CD4-positive, CD25-positive, alpha-beta regulatory T cell (primary cell): ENCODE data around the gene ARHGAP31. TPM values are rescaled to one million over a fixed set of nuclear protein-coding genes. Genes with fewer than 3 reads are reported as not detected.
"Not testable (repeated sequence)": the region's sequence is repeated elsewhere in the genome, so short reads cannot be mapped to it uniquely, and the experiment has no call there.

ENCODE experiments used
- ATAC-seq, 2 donors: fragments of 150-1000 bp; cut with Tn5 transposase; one replicate each; pipeline ENCODE4 v1.10.0; 2021; ENCODE audit warnings: low read depth in 2 of 2, moderate number of reproducible peaks in 2 of 2, moderate library complexity in 1 of 2
- DNase-seq, 3 donors: peaks; one replicate each; pipeline versions ENCODE4 v3.0.0 to v3.0.0-alpha.2; 2012 to 2022; ENCODE audit warnings: mixed read lengths in 1 of 3
- H3K27ac ChIP-seq: one replicate; pipeline ENCODE4 v1.7.0; 2013; ENCODE audit warnings: mild to moderate bottlenecking, low read length; ENCODE audit not compliant: insufficient read depth, poor library complexity, severe bottlenecking
- H3K27me3 ChIP-seq: one replicate; pipeline ENCODE4 v1.7.0; 2013; ENCODE audit warnings: low read length; ENCODE audit not compliant: control insufficient read depth, insufficient read depth
- H3K36me3 ChIP-seq: one replicate; pipeline ENCODE4 v1.7.0; 2013; ENCODE audit warnings: mild to moderate bottlenecking, low read length, moderate library complexity; ENCODE audit not compliant: control insufficient read depth, insufficient read depth
- H3K4me1 ChIP-seq: 2 replicates; pipeline ENCODE4 v1.7.0; 2013; ENCODE audit warnings: mild to moderate bottlenecking, low read length; ENCODE audit not compliant: insufficient read depth, control insufficient read depth, poor library complexity, severe bottlenecking
- H3K4me3 ChIP-seq: one replicate; pipeline ENCODE4 v1.7.0; 2013; ENCODE audit warnings: low read depth, mild to moderate bottlenecking, low read length, moderate library complexity
- H3K9me3 ChIP-seq, 2 experiments: 1 replicate in 1 of 2; 2 replicates in 1 of 2; pipeline ENCODE4 v1.7.0; 2013; ENCODE audit warnings: low read length in 2 of 2, mild to moderate bottlenecking in 1 of 2, moderate library complexity in 1 of 2; ENCODE audit not compliant: control insufficient read depth in 2 of 2
- H3K27ac Mint-ChIP-seq, 3 donors: one replicate each; pipeline ENCODE4 v1.8.0; 2020 to 2022; ENCODE audit warnings: mild to moderate bottlenecking in 3 of 3, mixed read lengths in 3 of 3, moderate library complexity in 2 of 3
- H3K27me3 Mint-ChIP-seq: one replicate; pipeline ENCODE4 v1.8.0; 2022; ENCODE audit warnings: mild to moderate bottlenecking, mixed read lengths
- H3K36me3 Mint-ChIP-seq: one replicate; pipeline ENCODE4 v1.8.0; 2020; ENCODE audit warnings: mixed read lengths
- H3K4me1 Mint-ChIP-seq, 4 donors: one replicate each; pipeline ENCODE4 v1.8.0; 2020 to 2022; ENCODE audit warnings: mixed read lengths in 4 of 4, mild to moderate bottlenecking in 1 of 4
- H3K4me3 Mint-ChIP-seq, 4 donors: one replicate each; pipeline ENCODE4 v1.8.0; 2020 to 2022; ENCODE audit warnings: mild to moderate bottlenecking in 4 of 4, mixed read lengths in 4 of 4, moderate library complexity in 3 of 4
- H3K9me3 Mint-ChIP-seq, 7 donors: one replicate each; pipeline ENCODE4 v1.8.0; 2020 to 2022; ENCODE audit warnings: mixed read lengths in 7 of 7, mild to moderate bottlenecking in 3 of 7, moderate library complexity in 2 of 7
- polyA plus RNA-seq, 4 donors: library from polyadenylated mRNA; unstranded; fragments of 300-500 nt; fragmentation: Illumina TruSeq; gene quantifications; one replicate each; pipeline ENCODE4 v1.2.3, GENCODE V29; 2021
- total RNA-seq: library from RNA; stranded (reverse); gene quantifications from one replicate; pipeline ENCODE4 v1.2.3, GENCODE V29; 2022

The ARHGAP31 gene
- total and polyA plus RNA-seq, 5 donors from 2014 or later, result 2.6 to 13.6 (median 4.8) TPM

- no peak for DNase-seq
- Mint-ChIP-seq H3K27me3 (no peaks in the 10 kb centered on the region), H3K4me3 (no peak overlapping the region), H3K9me3 (peaks cover 0 to 1% (median 0%) of the 10 kb centered on the region in 7 donors), H3K27ac (no peak overlapping the region), H3K4me1 (peaks cover 0 to 3% (median 1%) of the 10 kb centered on the region in 4 donors), H3K36me3 (peaks cover 9% of the 10 kb centered on the region)
- Histone ChIP-seq H3K9me3 (no peaks in the 10 kb centered on the region), H3K27ac (no peak overlapping the region), H3K4me1 (no peaks in the 10 kb centered on the region), H3K27me3 (no peaks in the 10 kb centered on the region), H3K4me3 (no peak overlapping the region), H3K36me3 (no peaks in the 10 kb centered on the region)
- no peak for ATAC-seq
These were observed 36.7 kb downstream of the ARHGAP31 start for GRCh38 chr3:119330858-119331257.

- ATAC-seq (no peak), DNase-seq (no peak)
- no peak overlapping the region for H3K27ac Mint-ChIP-seq
- peaks cover 0 to 1% (median 0%) of the 10 kb centered on the region in 7 donors for H3K9me3 Mint-ChIP-seq
- no peaks in the 10 kb centered on the region for H3K27me3 ChIP-seq
- H3K9me3 ChIP-seq, result no peaks in the 10 kb centered on the region
- no peaks in the 10 kb centered on the region for H3K27me3 Mint-ChIP-seq
- H3K4me3 Mint-ChIP-seq, result no peak overlapping the region
- no peaks in the 10 kb centered on the region for H3K4me1 ChIP-seq
- peaks cover 0 to 3% (median 0%) of the 10 kb centered on the region in 4 donors for H3K4me1 Mint-ChIP-seq
- H3K27ac ChIP-seq, result no peak overlapping the region
- peaks cover 7% of the 10 kb centered on the region for H3K36me3 Mint-ChIP-seq
- H3K36me3 ChIP-seq, result no peaks in the 10 kb centered on the region
- no peak overlapping the region for H3K4me3 ChIP-seq
These were observed 37.5 kb downstream of the ARHGAP31 start for GRCh38 chr3:119331661-119332060.

DNA sequence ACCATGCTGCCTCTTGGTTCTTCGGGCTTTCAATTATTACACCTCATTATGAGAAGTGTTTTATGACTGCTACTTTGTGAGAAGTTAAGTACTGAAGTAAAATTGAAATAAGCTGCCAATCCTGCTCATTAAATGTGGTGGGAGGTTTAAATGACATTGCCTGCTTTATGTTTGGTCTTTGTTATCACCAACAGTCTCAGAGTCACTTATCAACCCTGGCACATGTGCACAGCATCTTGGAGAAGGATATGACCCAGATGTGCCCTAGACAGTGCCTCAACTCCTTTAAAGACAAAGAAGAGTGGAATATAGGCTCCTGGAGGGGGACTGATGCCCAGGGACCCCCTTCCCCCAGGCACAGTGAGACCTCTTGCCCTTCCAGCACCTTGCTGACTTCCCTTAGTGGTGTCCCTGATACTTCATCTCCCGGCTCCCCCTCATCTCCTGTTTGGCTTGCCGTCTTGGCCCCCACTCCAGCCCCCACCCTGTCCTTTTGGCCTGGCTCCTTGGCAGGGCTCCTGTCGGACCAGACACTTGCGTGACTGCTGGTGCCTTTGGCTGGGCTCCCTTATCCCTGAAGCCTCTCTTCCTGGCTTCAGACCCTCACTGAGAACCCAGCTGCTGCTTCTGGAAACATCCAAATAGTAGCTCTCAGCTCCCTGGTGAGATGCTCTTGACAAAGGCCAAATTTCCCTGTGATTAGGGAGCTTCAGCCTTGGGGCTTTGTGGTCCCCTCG is 39.8 kb downstream of the ARHGAP31 start:
- Mint-ChIP-seq H3K4me1 (peaks cover 0 to 3% (median 0%) of the 10 kb centered on the region in 4 donors), H3K27ac (no peak overlapping the region), H3K9me3 (peaks cover 0 to 2% (median 0%) of the 10 kb centered on the region in 7 donors), H3K27me3 (no peaks in the 10 kb centered on the region), H3K36me3 (peaks cover 16% of the 10 kb centered on the region), H3K4me3 (no peak overlapping the region)
- Histone ChIP-seq H3K36me3 (no peaks in the 10 kb centered on the region), H3K4me3 (no peak overlapping the region), H3K9me3 (no peaks in the 10 kb centered on the region), H3K27ac (no peak overlapping the region), H3K27me3 (no peaks in the 10 kb centered on the region), H3K4me1 (no peaks in the 10 kb centered on the region)
- ATAC-seq (no peak), DNase-seq (no peak)

- peaks cover 0 to 2% (median 0%) of the 10 kb centered on the region in 7 donors for H3K9me3 Mint-ChIP-seq
- DNase-seq, result no peak
- H3K4me1 ChIP-seq, result no peaks in the 10 kb centered on the region
- no peaks in the 10 kb centered on the region for H3K4me1 Mint-ChIP-seq
- H3K4me3 ChIP-seq, result no peak overlapping the region
- ATAC-seq, result no peak
- peaks cover 11% of the 10 kb centered on the region for H3K36me3 Mint-ChIP-seq
- no peaks in the 10 kb centered on the region for H3K9me3 ChIP-seq
- H3K27me3 Mint-ChIP-seq, result no peaks in the 10 kb centered on the region
- H3K27ac Mint-ChIP-seq, result no peak overlapping the region
- H3K36me3 ChIP-seq, result no peaks in the 10 kb centered on the region
- H3K4me3 Mint-ChIP-seq, result no peak overlapping the region
- no peaks in the 10 kb centered on the region for H3K27me3 ChIP-seq
- no peak overlapping the region for H3K27ac ChIP-seq
These were observed 42.6 kb downstream of the ARHGAP31 start for GRCh38 chr3:119336823-119337222.

GRCh38 chr3:119337407-119337806 is 43.2 kb downstream of the ARHGAP31 start:
- not testable (repeated sequence) for H3K27me3 Mint-ChIP-seq, H3K4me3 Mint-ChIP-seq, H3K27ac Mint-ChIP-seq, H3K9me3 Mint-ChIP-seq, H3K27me3 ChIP-seq, H3K4me3 ChIP-seq, H3K9me3 ChIP-seq, H3K27ac ChIP-seq, H3K36me3 ChIP-seq, DNase-seq, H3K4me1 Mint-ChIP-seq, ATAC-seq, H3K4me1 ChIP-seq
- peaks cover 11% of the 10 kb centered on the region for H3K36me3 Mint-ChIP-seq

DNA sequence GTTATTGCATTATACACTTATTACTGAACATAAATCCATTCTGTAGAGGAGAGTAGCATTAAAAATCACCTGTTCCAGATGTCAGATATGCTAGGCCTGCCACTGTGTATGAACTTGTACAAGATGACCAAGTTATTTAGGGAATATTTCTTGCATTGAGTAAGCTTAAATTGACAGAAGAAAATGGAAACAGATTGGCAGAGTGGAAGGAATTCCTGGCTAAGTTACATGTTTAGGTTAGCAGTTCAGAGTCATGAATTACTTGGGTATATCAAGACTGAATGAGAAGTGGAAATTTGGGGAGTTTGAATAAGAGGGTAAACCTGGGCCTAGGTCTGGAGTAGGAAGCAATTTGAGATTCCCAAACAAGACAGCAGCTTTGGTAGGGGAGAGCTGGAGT is 44.6 kb downstream of the ARHGAP31 start:
- Mint-ChIP-seq H3K4me3 (no peak overlapping the region), H3K36me3 (peaks cover 11% of the 10 kb centered on the region), H3K9me3 (peaks cover 0 to 2% (median 0%) of the 10 kb centered on the region in 7 donors), H3K27me3 (no peaks in the 10 kb centered on the region), H3K27ac (no peak overlapping the region), H3K4me1 (no peaks in the 10 kb centered on the region)
- H3K36me3 ChIP-seq, result no peaks in the 10 kb centered on the region
- no peak overlapping the region for H3K4me3 ChIP-seq
- no peaks in the 10 kb centered on the region for H3K4me1 ChIP-seq
- no peaks in the 10 kb centered on the region for H3K27me3 ChIP-seq
- H3K9me3 ChIP-seq, result no peaks in the 10 kb centered on the region
- no peak for ATAC-seq
- no peak for DNase-seq
- no peak overlapping the region for H3K27ac ChIP-seq

GRCh38 chr3:119340014-119340413 is 45.8 kb downstream of the ARHGAP31 start:
- Mint-ChIP-seq H3K27ac (no peak overlapping the region), H3K9me3 (peaks cover 0 to 2% (median 0%) of the 10 kb centered on the region in 7 donors), H3K4me3 (no peak overlapping the region), H3K36me3 (peaks cover 11% of the 10 kb centered on the region), H3K4me1 (no peaks in the 10 kb centered on the region), H3K27me3 (no peaks in the 10 kb centered on the region)
- no peak overlapping the region for H3K4me3 ChIP-seq
- no peak overlapping the region for H3K27ac ChIP-seq
- H3K9me3 ChIP-seq, result no peaks in the 10 kb centered on the region
- H3K4me1 ChIP-seq, result no peaks in the 10 kb centered on the region
- H3K36me3 ChIP-seq, result no peaks in the 10 kb centered on the region
- no peak for DNase-seq
- no peak for ATAC-seq
- H3K27me3 ChIP-seq, result no peaks in the 10 kb centered on the region

DNA sequence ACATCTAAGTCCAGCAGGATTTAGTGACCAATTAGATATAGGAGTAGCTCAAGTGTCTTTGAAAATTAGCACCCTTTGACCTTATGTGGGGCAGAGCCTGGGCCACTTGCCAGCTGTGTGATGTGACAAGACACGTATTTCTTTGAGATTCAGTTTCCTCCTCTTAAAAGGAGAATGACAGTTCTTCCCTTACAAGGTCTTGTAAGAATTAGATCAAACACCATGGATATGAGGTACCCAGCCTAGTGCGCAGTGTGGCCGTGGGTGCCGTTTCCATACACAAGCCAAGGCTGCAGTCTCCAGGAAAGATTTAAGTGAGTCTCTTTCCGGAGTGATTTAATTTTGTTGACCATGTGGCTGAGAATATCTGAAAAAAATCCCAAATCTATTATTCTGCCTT is 46.3 kb downstream of the ARHGAP31 start:
- H3K27me3 ChIP-seq, result no peaks in the 10 kb centered on the region
- no peak overlapping the region for H3K27ac ChIP-seq
- DNase-seq (no peak), ATAC-seq (no peak)
- no peaks in the 10 kb centered on the region for H3K4me1 ChIP-seq
- Mint-ChIP-seq H3K27me3 (no peaks in the 10 kb centered on the region), H3K9me3 (peaks cover 0 to 2% (median 0%) of the 10 kb centered on the region in 7 donors), H3K27ac (no peak overlapping the region), H3K4me3 (no peak overlapping the region), H3K4me1 (no peaks in the 10 kb centered on the region), H3K36me3 (peaks cover 11% of the 10 kb centered on the region)
- no peak overlapping the region for H3K4me3 ChIP-seq
- no peaks in the 10 kb centered on the region for H3K36me3 ChIP-seq
- no peaks in the 10 kb centered on the region for H3K9me3 ChIP-seq
